Upper lobe of left lung (tissue), 6 donors: Measurements from ENCODE around the gene ITGBL1. TPM values are rescaled to one million over a fixed set of nuclear protein-coding genes. Genes with fewer than 3 reads are reported as not detected.

Source experiments
- ATAC-seq, 2 donors: fragments of 200-7000 bp; cut with Tn5 transposase; one replicate each; pipeline ENCODE4 v1.9.1; 2022; ENCODE audit warnings: mild to moderate bottlenecking in 2 of 2, moderate library complexity in 2 of 2; ENCODE audit not compliant: low FRiP score in 2 of 2
- DNase-seq, 2 donors: peaks; one replicate each; pipeline ENCODE4 v3.0.0-alpha.2; 2019 to 2020
- H3K27ac ChIP-seq, 4 donors: fragments of 200-600 bp; sonication (generic); one replicate each; pipeline ENCODE4 v1.5.1; 2016 to 2019
- H3K27me3 ChIP-seq, 4 donors: fragments of 200-600 bp; sonication (generic); one replicate each; pipeline ENCODE4 v1.5.1; 2017 to 2019
- H3K36me3 ChIP-seq, 4 donors: fragments of 200-600 bp; sonication (generic); one replicate each; pipeline ENCODE4 v1.5.1; 2016 to 2019
- H3K4me1 ChIP-seq, 4 donors: fragments of 200-600 bp; sonication (generic); one replicate each; pipeline ENCODE4 v1.5.1; 2018 to 2019
- H3K4me3 ChIP-seq, 4 donors: fragments of 200-600 bp; sonication (generic); one replicate each; pipeline ENCODE4 v1.5.1; 2017 to 2019; ENCODE audit warnings: mild to moderate bottlenecking in 2 of 4, moderate library complexity in 1 of 4
- H3K9me3 ChIP-seq, 4 donors: fragments of 200-600 bp; sonication (generic); one replicate each; pipeline ENCODE4 v1.5.1; 2018 to 2019
- EP300 ChIP-seq, 4 donors: sonication (generic); formaldehyde crosslinking; IDR thresholded peaks; one replicate each; pipeline ENCODE4 v1.5.1; 2017; ENCODE audit warnings: antibody characterized with exemption in 4 of 4, control low read depth in 2 of 4
- POLR2A ChIP-seq, 4 donors: fragments of 450-650 bp; IDR thresholded peaks; one replicate each; pipeline ENCODE4 v1.5.1; 2016 to 2017; ENCODE audit warnings: antibody characterized with exemption in 4 of 4, mild to moderate bottlenecking in 2 of 4
- POLR2AphosphoS5 ChIP-seq, 2 donors: sonication (generic); formaldehyde crosslinking; IDR thresholded peaks; one replicate each; pipeline ENCODE4 v1.5.1; 2017; ENCODE audit warnings: antibody characterized with exemption in 2 of 2
- WGBS, 2 donors: methylation state at CpG; one replicate each; pipeline ENCODE4 v1.1.5; 2017 to 2018; 5-methylcytosine and 5-hydroxymethylcytosine counted together
- total RNA-seq, 6 donors: library from RNA; depleted of rRNA in 4 of 6; stranded (reverse); fragments of >200 nt in 4 of 6; gene quantifications; one replicate each; pipeline versions ENCODE4 v1.1.0 to v1.2.1, GENCODE V29; 2016 to 2021
- TF ChIP-seq, protein P1 (sequence below), 6 experiments: fragments of 450-650 bp in 4 of 6; fragments of 200-600 bp in 2 of 6; sonication (generic) in 2 of 6; IDR thresholded peaks; one replicate each; pipeline ENCODE4 v1.5.1; 2016 to 2019; ENCODE audit warnings: antibody characterized with exemption in 6 of 6
- donor health status: DM: no; HTN: no; CAD: no; lungs with moderate emphysema.
- donor health status: DM: no; HTN: yes; CAD: no; lungs with severe emphysema.

The ITGBL1 gene
- total RNA-seq, 6 donors from 2014 or later: 5.2 to 51.9 (median 21.9) TPM

DNA sequence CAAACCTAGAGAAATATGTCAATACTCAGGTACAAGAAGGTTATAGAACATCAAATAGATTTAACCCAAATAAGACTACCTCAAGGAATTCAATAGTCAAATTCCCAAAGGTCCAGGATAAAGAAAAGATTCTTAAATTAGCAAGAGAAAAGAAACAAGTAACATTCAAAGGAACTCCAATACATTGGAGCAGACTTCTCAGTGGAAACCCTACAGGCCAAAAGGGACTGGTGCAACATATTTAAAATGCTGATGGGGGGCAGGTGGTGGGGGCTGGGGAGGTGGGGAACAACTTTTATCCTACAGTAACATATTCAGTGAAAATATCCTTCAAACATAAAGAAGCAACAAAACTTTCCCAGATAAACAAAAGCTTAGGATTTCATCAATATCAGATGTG lies 23.1 kb downstream of the ITGBL1 start:
- DNase-seq (no peak), ATAC-seq (no peak)
- TF ChIP-seq, protein P1, sequence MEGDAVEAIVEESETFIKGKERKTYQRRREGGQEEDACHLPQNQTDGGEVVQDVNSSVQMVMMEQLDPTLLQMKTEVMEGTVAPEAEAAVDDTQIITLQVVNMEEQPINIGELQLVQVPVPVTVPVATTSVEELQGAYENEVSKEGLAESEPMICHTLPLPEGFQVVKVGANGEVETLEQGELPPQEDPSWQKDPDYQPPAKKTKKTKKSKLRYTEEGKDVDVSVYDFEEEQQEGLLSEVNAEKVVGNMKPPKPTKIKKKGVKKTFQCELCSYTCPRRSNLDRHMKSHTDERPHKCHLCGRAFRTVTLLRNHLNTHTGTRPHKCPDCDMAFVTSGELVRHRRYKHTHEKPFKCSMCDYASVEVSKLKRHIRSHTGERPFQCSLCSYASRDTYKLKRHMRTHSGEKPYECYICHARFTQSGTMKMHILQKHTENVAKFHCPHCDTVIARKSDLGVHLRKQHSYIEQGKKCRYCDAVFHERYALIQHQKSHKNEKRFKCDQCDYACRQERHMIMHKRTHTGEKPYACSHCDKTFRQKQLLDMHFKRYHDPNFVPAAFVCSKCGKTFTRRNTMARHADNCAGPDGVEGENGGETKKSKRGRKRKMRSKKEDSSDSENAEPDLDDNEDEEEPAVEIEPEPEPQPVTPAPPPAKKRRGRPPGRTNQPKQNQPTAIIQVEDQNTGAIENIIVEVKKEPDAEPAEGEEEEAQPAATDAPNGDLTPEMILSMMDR (IDR thresholded peaks at IDR 0.05): no peak
- no peak for TF ChIP-seq POLR2A (IDR thresholded peaks at IDR 0.05)
- TF ChIP-seq POLR2AphosphoS5 (IDR thresholded peaks at IDR 0.05): no peak
- TF ChIP-seq EP300 (IDR thresholded peaks at IDR 0.05): no peak
- Histone ChIP-seq H3K4me1 (no peaks in the 10 kb centered on the region), H3K27ac (no peak overlapping the region), H3K27me3 (no peaks in the 10 kb centered on the region), H3K9me3 (no peaks in the 10 kb centered on the region), H3K4me3 (no peak overlapping the region), H3K36me3 (no peaks in the 10 kb centered on the region)

DNA sequence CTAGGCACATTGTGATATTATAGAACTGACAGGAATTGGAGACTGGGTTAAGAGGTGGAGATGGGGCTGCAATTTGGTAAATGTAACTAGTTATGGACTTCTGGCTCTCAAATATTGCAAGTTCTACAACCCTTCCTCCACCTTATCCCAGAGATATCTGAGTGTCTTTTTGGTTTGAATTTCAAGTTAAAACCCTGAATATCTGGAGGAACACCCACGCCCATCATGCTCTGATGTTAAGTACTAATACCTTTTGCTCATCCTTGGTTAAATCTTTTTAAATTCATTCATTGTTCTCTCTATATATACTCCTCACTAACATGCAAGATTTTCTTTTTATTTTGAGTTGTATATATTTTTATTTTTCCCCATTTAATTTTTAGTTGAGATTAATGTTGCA lies 28.9 kb downstream of the ITGBL1 start:
- H3K9me3 ChIP-seq: no peaks in the 10 kb centered on the region
- H3K27me3 ChIP-seq: no peaks in the 10 kb centered on the region
- TF ChIP-seq EP300 (IDR thresholded peaks at IDR 0.05) (no peak), POLR2A (IDR thresholded peaks at IDR 0.05) (no peak), POLR2AphosphoS5 (IDR thresholded peaks at IDR 0.05) (no peak)
- TF ChIP-seq, protein P1 (IDR thresholded peaks at IDR 0.05): no peak
- WGBS, 2 donors: 64 to 66% methylated on average over 1 of the region's 1 CpG
- H3K27ac ChIP-seq: no peak overlapping the region
- H3K36me3 ChIP-seq: no peaks in the 10 kb centered on the region
- H3K4me3 ChIP-seq: no peak overlapping the region
- DNase-seq (no peak), ATAC-seq (no peak)
- H3K4me1 ChIP-seq: no peaks in the 10 kb centered on the region

DNA sequence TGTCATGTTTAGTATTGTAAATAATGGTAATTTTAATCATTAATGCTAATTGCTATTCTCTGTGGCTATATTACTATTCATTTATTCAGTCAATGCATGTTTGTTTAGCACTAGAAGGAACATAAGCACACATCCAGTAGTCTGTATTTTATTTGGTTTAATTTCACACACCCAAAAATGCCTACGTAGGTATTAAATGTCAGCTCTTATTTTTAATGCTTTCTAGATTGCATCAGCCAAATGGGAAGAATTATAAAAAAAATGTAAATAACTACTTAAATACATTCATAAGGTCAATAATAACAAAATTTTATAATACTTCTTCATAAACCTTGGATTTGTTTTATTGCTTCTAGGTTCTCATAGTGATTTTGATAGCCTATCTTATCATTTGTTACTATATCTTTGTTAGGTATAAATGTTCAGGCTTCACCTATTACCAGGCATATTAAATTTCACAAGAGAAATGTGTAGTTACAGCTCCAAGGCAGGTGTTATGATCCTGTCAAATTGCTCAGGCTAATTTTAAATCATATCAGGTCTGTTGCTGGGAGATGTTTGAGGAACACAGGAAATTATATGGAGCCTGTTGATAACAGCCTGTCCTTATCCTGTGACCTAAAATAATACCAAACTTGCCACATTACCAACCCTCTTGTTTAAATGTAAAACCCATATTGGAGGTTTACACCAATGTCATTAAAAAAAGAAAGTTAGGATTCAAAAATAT lies 34.4 kb downstream of the ITGBL1 start:
- WGBS, 2 donors: 82 to 87% methylated on average over 1 of the region's 1 CpG
- no peak overlapping the region for H3K27ac ChIP-seq
- H3K27me3 ChIP-seq: no peaks in the 10 kb centered on the region
- ATAC-seq (no peak), DNase-seq (no peak)
- H3K4me1 ChIP-seq: no peaks in the 10 kb centered on the region
- TF ChIP-seq POLR2AphosphoS5 (IDR thresholded peaks at IDR 0.05) (no peak), EP300 (IDR thresholded peaks at IDR 0.05) (no peak), POLR2A (IDR thresholded peaks at IDR 0.05) (no peak)
- TF ChIP-seq, protein P1 (IDR thresholded peaks at IDR 0.05): no peak
- no peaks in the 10 kb centered on the region for H3K9me3 ChIP-seq
- no peaks in the 10 kb centered on the region for H3K36me3 ChIP-seq
- H3K4me3 ChIP-seq: no peak overlapping the region

DNA sequence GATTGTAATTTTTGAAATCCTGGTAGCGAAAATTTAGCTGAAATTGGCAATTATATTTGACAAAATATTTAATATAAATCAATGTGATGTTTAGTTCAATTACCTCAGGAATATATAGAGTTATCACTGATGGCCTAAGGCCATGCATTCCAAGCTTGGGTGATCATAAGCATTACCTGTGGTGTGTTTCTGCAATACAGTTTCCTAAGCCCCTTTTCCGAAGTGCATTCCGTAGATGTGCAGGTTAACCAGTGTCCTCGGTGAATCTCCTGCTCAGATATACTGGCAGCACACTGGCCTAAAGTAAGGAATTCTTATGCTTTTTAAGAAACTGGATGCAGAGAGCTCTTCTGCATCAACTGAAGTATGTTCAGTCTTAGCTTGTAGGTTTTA lies 35.0 kb downstream of the ITGBL1 start:
- Histone ChIP-seq H3K36me3 (no peaks in the 10 kb centered on the region), H3K4me1 (no peaks in the 10 kb centered on the region), H3K27me3 (no peaks in the 10 kb centered on the region), H3K9me3 (no peaks in the 10 kb centered on the region), H3K4me3 (no peak overlapping the region), H3K27ac (no peak overlapping the region)
- DNase-seq: no peak
- no peak for TF ChIP-seq POLR2AphosphoS5 (IDR thresholded peaks at IDR 0.05)
- no peak for TF ChIP-seq POLR2A (IDR thresholded peaks at IDR 0.05)
- no peak for TF ChIP-seq EP300 (IDR thresholded peaks at IDR 0.05)
- TF ChIP-seq, protein P1 (IDR thresholded peaks at IDR 0.05): no peak
- 89 to 91% methylated on average over 4 of the region's 4 CpGs for WGBS, 2 donors
- ATAC-seq: no peak

DNA sequence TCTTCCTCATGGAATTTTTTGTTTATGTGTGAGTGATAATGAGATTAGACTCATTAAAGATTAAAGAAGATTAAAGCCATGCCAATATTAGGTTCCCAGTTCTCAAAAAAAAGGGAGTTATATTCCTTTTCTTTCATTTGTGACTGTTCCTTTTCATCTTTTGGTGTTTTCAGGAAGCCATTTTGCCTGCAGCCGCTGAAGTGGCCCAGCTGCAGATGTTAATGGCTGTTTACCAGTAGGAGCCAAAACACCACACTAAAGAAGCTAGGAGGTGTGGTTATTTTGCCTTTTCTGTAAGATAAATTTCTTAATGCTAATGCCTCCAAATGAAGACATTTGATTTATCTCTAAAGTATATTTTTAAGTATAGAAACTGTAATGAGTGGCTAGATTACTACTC lies 36.3 kb downstream of the ITGBL1 start:
- no peaks in the 10 kb centered on the region for H3K4me1 ChIP-seq
- no peak overlapping the region for H3K4me3 ChIP-seq
- H3K27ac ChIP-seq: no peak overlapping the region
- no peaks in the 10 kb centered on the region for H3K9me3 ChIP-seq
- WGBS, 2 donors: 86 to 92% methylated on average over 1 of the region's 1 CpG
- ATAC-seq (no peak), DNase-seq (no peak)
- TF ChIP-seq, protein P1 (IDR thresholded peaks at IDR 0.05): no peak
- TF ChIP-seq POLR2AphosphoS5 (IDR thresholded peaks at IDR 0.05): no peak
- TF ChIP-seq EP300 (IDR thresholded peaks at IDR 0.05): no peak
- TF ChIP-seq POLR2A (IDR thresholded peaks at IDR 0.05): no peak
- no peaks in the 10 kb centered on the region for H3K36me3 ChIP-seq
- no peaks in the 10 kb centered on the region for H3K27me3 ChIP-seq
